D721Med (cell line): ENCODE results near the gene TRIM4.
"Not testable (repeated sequence)": the region's sequence is repeated elsewhere in the genome, so short reads cannot be mapped to it uniquely, and the experiment has no call there.

Experiments used
- DNase-seq: peaks from one replicate; pipeline ENCODE4 v3.0.0; 2011; ENCODE audit warnings: low spot score; ENCODE audit not compliant: insufficient read length
- FAIRE-seq: peaks from 2 replicates; lab custom pipeline; 2011; peaks lifted over from hg19 to GRCh38; lab: Jason Lieb, UNC
- CTCF ChIP-seq: IDR thresholded peaks from 2 replicates; pipeline ENCODE4 v1.5.1; 2012; ENCODE audit warnings: mild to moderate bottlenecking, control low read depth; ENCODE audit not compliant: insufficient read depth; ENCODE audit errors: missing control alignments

Gene TRIM4

GRCh38 chr7:99893280-99893679 is 26.1 kb downstream of the TRIM4 start:
- FAIRE-seq (no peak), DNase-seq (no peak)
- no peak for TF ChIP-seq CTCF

GRCh38 chr7:99890348-99890747 is 29.0 kb downstream of the TRIM4 start:
- not testable (repeated sequence) for DNase-seq, FAIRE-seq

- DNase-seq, FAIRE-seq: not testable (repeated sequence)
Observed at GRCh38 chr7:99888366-99888765, 31.0 kb downstream of the TRIM4 start.

- FAIRE-seq (no peak), DNase-seq (no peak)
- no peak for TF ChIP-seq CTCF
Observed at GRCh38 chr7:99881370-99881769, 38.0 kb downstream of the TRIM4 start.

- no peak for TF ChIP-seq CTCF
- FAIRE-seq (no peak), DNase-seq (no peak)
Observed at GRCh38 chr7:99876933-99877332, 42.4 kb downstream of the TRIM4 start, which contains the start of gene OR2AE1. TSS of gene OR2AE1 (minus strand) at chr7:99877033. CDS start at chr7:99877033, 0 bp downstream.

GRCh38 chr7:99876491-99876890 is 42.8 kb downstream of the TRIM4 start:
- no peak for FAIRE-seq
- no peak for TF ChIP-seq CTCF
- no peak for DNase-seq

GRCh38 chr7:99868246-99868645 is 51.1 kb downstream of the TRIM4 start:
- FAIRE-seq (no peak), DNase-seq (no peak)
- no peak for TF ChIP-seq CTCF

- FAIRE-seq, DNase-seq: not testable (repeated sequence)
Observed at GRCh38 chr7:99867477-99867876, 51.9 kb downstream of the TRIM4 start.

- no peak for FAIRE-seq
- no peak for DNase-seq
- no peak for TF ChIP-seq CTCF
Observed at GRCh38 chr7:99863847-99864440, 55.4 kb downstream of the TRIM4 start.
